Smooth muscle cell of bladder (primary cell): Measurements from ENCODE around the gene ATP5F1D. TPM values are rescaled to one million over a fixed set of nuclear protein-coding genes. Genes with fewer than 3 reads are reported as not detected.

Source experiments
- total RNA-seq: library from RNA; depleted of rRNA; stranded (reverse); fragments of >200 nt; gene quantifications from 2 replicates; pipeline ENCODE4 v1.2.3, GENCODE V29; 2014

ATP5F1D gene
- total RNA-seq, result 18.2 and 21.5 TPM in 2 replicates

GRCh38 chr19:1241417-1242095 is at the start of gene ATP5F1D:
ATP5F1D (plus strand) TSS chr19:1241751; CDS start chr19:1241851, 100 bp downstream.

GRCh38 chr19:1205114-1206099 is 36.1 kb upstream of the ATP5F1D start, which contains the start of gene STK11:
STK11 (plus strand) TSS chr19:1205778; CDS start chr19:1206914, 1,136 bp downstream.

GRCh38 chr19:1237754-1238368 is 3.7 kb upstream of the ATP5F1D start, which contains the start of gene CBARP:
CBARP (minus strand) TSS chr19:1238005; CDS start chr19:1236100, 1,905 bp downstream.

GRCh38 chr19:1248139-1248785 is 6.7 kb downstream of the ATP5F1D start, which contains the start of gene MIDN:
MIDN (plus strand) TSS chr19:1248583; CDS start chr19:1250297, 1,714 bp downstream.

GRCh38 chr19:1269065-1269477 is 27.5 kb downstream of the ATP5F1D start, which contains the start of gene CIRBP:
CIRBP (plus strand) TSS chr19:1269332; CDS start chr19:1270934, 1,602 bp downstream.

GRCh38 chr19:1275260-1275975 is 33.9 kb downstream of the ATP5F1D start, which contains the start of gene FAM174C:
FAM174C (plus strand) TSS chr19:1275530; CDS start chr19:1275550, 20 bp downstream.

GRCh38 chr19:1285737-1286360 is 44.3 kb downstream of the ATP5F1D start, which contains the start of gene EFNA2:
EFNA2 (plus strand) TSS chr19:1285873; CDS start chr19:1286169, 296 bp downstream.

Other genes starting within 250 kb of the ATP5F1D start
- 0.14 and 0.65 TPM in 2 replicates for gene GRIN3B, start 241.3 kb upstream of the ATP5F1D start, total RNA-seq
- 47.4 and 57.0 TPM in 2 replicates for gene TMEM259, start 220.6 kb upstream of the ATP5F1D start, total RNA-seq
- gene RNU6-2, start 220.2 kb upstream of the ATP5F1D start, total RNA-seq, result not detected in 2 replicates
- 215 and 242 TPM in 2 replicates for gene CNN2, start 215.1 kb upstream of the ATP5F1D start, total RNA-seq
- 3.4 and 3.8 TPM in 2 replicates for gene ABCA7, start 201.6 kb upstream of the ATP5F1D start, total RNA-seq
- 0.85 and 1.6 TPM in 2 replicates for gene ARHGAP45, start 174.6 kb upstream of the ATP5F1D start, total RNA-seq
- 83.9 and 89.1 TPM in 2 replicates for gene POLR2E, start 146.4 kb upstream of the ATP5F1D start, total RNA-seq
- gene GPX4, start 137.8 kb upstream of the ATP5F1D start, total RNA-seq, result 344 and 573 TPM in 2 replicates
- 34.8 and 62.8 TPM in 2 replicates for gene SBNO2, start 67.5 kb upstream of the ATP5F1D start, total RNA-seq
- gene STK11, start 36.0 kb upstream of the ATP5F1D start, total RNA-seq, result 83.1 and 101 TPM in 2 replicates
- 1.00 and 1.8 TPM in 2 replicates for gene CBARP, start 3.7 kb upstream of the ATP5F1D start, total RNA-seq
- 10.0 and 12.9 TPM in 2 replicates for gene MIDN, start 6.8 kb downstream of the ATP5F1D start, total RNA-seq
- 222 and 279 TPM in 2 replicates for gene CIRBP, start 27.6 kb downstream of the ATP5F1D start, total RNA-seq
- 19.6 and 26.2 TPM in 2 replicates for gene FAM174C, start 33.8 kb downstream of the ATP5F1D start, total RNA-seq
- gene EFNA2, start 44.1 kb downstream of the ATP5F1D start, total RNA-seq, result not detected in 2 replicates
- 51.8 and 58.7 TPM in 2 replicates for gene NDUFS7, start 142.2 kb downstream of the ATP5F1D start, total RNA-seq
- gene GAMT, start 159.8 kb downstream of the ATP5F1D start, total RNA-seq, result 29.0 and 36.1 TPM in 2 replicates
- 34.7 and 42.2 TPM in 2 replicates for gene DAZAP1, start 165.8 kb downstream of the ATP5F1D start, total RNA-seq
- 387 and 450 TPM in 2 replicates for gene RPS15, start 196.6 kb downstream of the ATP5F1D start, total RNA-seq
- 0.09 and 0.28 TPM in 2 replicates for gene APC2, start 208.4 kb downstream of the ATP5F1D start, total RNA-seq
- gene C19orf25, start 237.5 kb downstream of the ATP5F1D start, total RNA-seq, result 19.2 and 19.6 TPM in 2 replicates
- gene PCSK4, start 248.6 kb downstream of the ATP5F1D start, total RNA-seq, result 1.3 and 1.6 TPM in 2 replicates
- gene REEP6, start 249.4 kb downstream of the ATP5F1D start, total RNA-seq, result 1.1 and 2.0 TPM in 2 replicates